Measurements from ENCODE around the gene SURF2. TPM values are rescaled to one million over a fixed set of nuclear protein-coding genes. Genes with fewer than 3 reads are reported as not detected.

The SURF2 gene
- polyA plus RNA-seq, 1 of the 3 experiments (the other 2 are of a cell fraction): 46.8 TPM

DNA sequence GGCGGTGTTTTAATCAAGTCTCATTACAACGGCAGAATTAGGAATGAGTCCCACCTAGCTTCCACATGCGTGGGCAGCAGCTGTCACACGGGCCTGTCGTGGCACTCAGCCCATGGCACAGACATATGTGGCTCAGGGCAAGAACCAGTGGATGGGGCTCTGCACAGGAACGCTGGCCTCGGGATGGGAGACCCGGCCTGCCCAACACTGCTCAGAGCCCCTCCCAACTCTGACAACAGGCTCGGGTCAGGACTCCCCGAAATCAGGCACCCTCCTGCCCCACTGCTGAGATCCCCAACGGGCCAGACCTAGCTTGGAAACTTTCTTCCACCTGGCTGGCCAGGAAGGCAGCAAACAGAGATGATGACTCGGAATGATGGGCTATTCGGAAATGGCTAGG lies 15.4 kb upstream of the SURF2 start (continued):
- TF ChIP-seq, protein P1, sequence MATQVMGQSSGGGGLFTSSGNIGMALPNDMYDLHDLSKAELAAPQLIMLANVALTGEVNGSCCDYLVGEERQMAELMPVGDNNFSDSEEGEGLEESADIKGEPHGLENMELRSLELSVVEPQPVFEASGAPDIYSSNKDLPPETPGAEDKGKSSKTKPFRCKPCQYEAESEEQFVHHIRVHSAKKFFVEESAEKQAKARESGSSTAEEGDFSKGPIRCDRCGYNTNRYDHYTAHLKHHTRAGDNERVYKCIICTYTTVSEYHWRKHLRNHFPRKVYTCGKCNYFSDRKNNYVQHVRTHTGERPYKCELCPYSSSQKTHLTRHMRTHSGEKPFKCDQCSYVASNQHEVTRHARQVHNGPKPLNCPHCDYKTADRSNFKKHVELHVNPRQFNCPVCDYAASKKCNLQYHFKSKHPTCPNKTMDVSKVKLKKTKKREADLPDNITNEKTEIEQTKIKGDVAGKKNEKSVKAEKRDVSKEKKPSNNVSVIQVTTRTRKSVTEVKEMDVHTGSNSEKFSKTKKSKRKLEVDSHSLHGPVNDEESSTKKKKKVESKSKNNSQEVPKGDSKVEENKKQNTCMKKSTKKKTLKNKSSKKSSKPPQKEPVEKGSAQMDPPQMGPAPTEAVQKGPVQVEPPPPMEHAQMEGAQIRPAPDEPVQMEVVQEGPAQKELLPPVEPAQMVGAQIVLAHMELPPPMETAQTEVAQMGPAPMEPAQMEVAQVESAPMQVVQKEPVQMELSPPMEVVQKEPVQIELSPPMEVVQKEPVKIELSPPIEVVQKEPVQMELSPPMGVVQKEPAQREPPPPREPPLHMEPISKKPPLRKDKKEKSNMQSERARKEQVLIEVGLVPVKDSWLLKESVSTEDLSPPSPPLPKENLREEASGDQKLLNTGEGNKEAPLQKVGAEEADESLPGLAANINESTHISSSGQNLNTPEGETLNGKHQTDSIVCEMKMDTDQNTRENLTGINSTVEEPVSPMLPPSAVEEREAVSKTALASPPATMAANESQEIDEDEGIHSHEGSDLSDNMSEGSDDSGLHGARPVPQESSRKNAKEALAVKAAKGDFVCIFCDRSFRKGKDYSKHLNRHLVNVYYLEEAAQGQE (IDR thresholded peaks at IDR 0.05; ENCODE audit: low read depth, low read length): no peak
- TF ChIP-seq TEAD4 (IDR thresholded peaks at IDR 0.05; ENCODE audit: borderline replicate concordance, insufficient read depth) (no peak), GABPA (IDR thresholded peaks at IDR 0.05; ENCODE audit: low read depth) (no peak)

DNA sequence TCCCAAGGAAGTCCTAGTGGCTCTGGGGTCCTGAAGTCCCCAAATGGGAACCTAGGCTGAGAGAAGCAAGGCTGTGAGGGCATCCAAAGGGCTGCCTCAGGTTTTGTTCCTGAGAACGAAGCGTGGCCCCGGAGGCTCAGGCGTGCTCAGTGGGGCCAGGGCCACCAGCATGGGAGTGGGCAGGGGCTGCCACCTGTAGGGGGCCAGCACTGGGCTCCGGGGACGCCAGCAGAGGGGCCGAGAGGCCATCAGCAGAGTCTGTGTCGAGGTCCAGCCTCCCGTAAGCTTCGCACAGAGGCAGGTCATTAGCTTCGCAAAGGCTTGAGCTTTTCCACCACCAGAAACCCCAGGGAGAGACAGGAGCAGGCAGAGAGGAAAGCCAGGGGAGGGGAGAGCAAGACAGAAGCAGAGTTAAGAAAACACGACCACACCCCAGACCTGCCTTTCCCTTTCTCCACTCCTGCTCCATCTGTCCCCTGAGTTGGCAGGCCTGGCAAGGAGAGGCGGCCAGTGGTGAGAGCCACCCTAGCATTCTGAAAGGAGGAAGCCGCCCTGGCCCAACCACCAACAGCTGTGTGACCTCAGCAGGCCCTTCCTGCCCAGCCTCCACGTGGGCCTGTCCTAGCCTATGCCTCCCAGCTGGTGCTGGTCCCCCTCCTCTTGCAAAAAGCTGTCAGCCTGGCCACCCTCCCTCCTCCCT lies 14.8 kb upstream of the SURF2 start:
- Histone ChIP-seq H3K9me3 (no peaks in the 10 kb centered on the region), H3K4me1 (ENCODE audit: control insufficient read depth in 1 of 2, insufficient read depth in 2 of 2, low read depth in 1 of 2, low read length in 1 of 2) (peaks cover 0 to 9% of the 10 kb centered on the region in 2 experiments; a peak in 1 of 4 replicates), H2AFZ (ENCODE audit: low read depth) (no peak overlapping the region), H3K9me2 (no peaks in the 10 kb centered on the region), H3K36me3 (replicated peaks in 1 of 2; ENCODE audit: control insufficient read depth in 1 of 2, insufficient read depth in 2 of 2, low read length in 1 of 2) (peaks cover 20 to 68% of the 10 kb centered on the region in 2 experiments), H3K79me2 (ENCODE audit: insufficient read depth) (peaks cover 13% of the 10 kb centered on the region), H3K9ac (no peak overlapping the region), H4K20me1 (ENCODE audit: insufficient read depth) (peaks cover 7% of the 10 kb centered on the region; the same call in 1 of the 2 replicates), H3K4me2 (no peak overlapping the region), H3K27me3 (ENCODE audit: insufficient read depth) (no peaks in the 10 kb centered on the region), H3K27ac (ENCODE audit: low read depth in 2 of 2, low read length in 1 of 2) (no peak overlapping the region), H3K4me3 (ENCODE audit: low read depth in 2 of 2, low read length in 1 of 2) (no peak overlapping the region), H3F3A (replicated peaks; ENCODE audit: insufficient read depth) (peaks cover 6% of the 10 kb centered on the region)
- ChIA-PET POLR2A (no interaction called here), CTCF (interaction anchor here (0.6 to 2.6 kb wide), 6 partner anchors 10 to 161 kb away, joined by 3 to 13 read pairs (median 4); no protein-coding TSS in a partner anchor)
- no peak for DNase-seq
- WGBS (ENCODE audit: low lambda C conversion rate): 93% methylated on average over 9 of the region's 15 CpGs
- TF ChIP-seq POLR2AphosphoS5 (IDR thresholded peaks at IDR 0.05; ENCODE audit: low read depth, low read length) (no peak), RFX5 (IDR thresholded peaks at IDR 0.05; ENCODE audit: low read length) (no peak), CHD2 (IDR thresholded peaks at IDR 0.05; ENCODE audit: low read length, partially characterized antibody) (no peak), MXI1 (IDR thresholded peaks at IDR 0.05; ENCODE audit: low read depth, low read length) (no peak), FOSL2 (IDR thresholded peaks at IDR 0.05; ENCODE audit: borderline replicate concordance, low read depth) (no peak), RAD21 (IDR thresholded peaks at IDR 0.05; ENCODE audit: low read length) (no peak), YY1 (IDR thresholded peaks at IDR 0.05; ENCODE audit: low read depth) (no peak), FOXJ3 (CRISPR knock-in tag; IDR thresholded peaks at IDR 0.05) (no peak), TAF1 (IDR thresholded peaks at IDR 0.05; ENCODE audit: borderline replicate concordance, low read depth, low read length) (no peak), RXRA (IDR thresholded peaks at IDR 0.05; ENCODE audit: borderline replicate concordance, low read depth) (no peak)
- TF ChIP-seq, protein P2, sequence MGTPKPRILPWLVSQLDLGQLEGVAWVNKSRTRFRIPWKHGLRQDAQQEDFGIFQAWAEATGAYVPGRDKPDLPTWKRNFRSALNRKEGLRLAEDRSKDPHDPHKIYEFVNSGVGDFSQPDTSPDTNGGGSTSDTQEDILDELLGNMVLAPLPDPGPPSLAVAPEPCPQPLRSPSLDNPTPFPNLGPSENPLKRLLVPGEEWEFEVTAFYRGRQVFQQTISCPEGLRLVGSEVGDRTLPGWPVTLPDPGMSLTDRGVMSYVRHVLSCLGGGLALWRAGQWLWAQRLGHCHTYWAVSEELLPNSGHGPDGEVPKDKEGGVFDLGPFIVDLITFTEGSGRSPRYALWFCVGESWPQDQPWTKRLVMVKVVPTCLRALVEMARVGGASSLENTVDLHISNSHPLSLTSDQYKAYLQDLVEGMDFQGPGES (IDR thresholded peaks at IDR 0.05; ENCODE audit: low read depth, low read length): no peak
- TF ChIP-seq, protein P3, sequence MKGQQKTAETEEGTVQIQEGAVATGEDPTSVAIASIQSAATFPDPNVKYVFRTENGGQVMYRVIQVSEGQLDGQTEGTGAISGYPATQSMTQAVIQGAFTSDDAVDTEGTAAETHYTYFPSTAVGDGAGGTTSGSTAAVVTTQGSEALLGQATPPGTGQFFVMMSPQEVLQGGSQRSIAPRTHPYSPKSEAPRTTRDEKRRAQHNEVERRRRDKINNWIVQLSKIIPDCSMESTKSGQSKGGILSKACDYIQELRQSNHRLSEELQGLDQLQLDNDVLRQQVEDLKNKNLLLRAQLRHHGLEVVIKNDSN (IDR thresholded peaks at IDR 0.05; ENCODE audit: borderline replicate concordance, low read depth): no peak
- TF ChIP-seq, protein P4, sequence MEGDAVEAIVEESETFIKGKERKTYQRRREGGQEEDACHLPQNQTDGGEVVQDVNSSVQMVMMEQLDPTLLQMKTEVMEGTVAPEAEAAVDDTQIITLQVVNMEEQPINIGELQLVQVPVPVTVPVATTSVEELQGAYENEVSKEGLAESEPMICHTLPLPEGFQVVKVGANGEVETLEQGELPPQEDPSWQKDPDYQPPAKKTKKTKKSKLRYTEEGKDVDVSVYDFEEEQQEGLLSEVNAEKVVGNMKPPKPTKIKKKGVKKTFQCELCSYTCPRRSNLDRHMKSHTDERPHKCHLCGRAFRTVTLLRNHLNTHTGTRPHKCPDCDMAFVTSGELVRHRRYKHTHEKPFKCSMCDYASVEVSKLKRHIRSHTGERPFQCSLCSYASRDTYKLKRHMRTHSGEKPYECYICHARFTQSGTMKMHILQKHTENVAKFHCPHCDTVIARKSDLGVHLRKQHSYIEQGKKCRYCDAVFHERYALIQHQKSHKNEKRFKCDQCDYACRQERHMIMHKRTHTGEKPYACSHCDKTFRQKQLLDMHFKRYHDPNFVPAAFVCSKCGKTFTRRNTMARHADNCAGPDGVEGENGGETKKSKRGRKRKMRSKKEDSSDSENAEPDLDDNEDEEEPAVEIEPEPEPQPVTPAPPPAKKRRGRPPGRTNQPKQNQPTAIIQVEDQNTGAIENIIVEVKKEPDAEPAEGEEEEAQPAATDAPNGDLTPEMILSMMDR (IDR thresholded peaks at IDR 0.05): no peak
- TF ChIP-seq, protein P5, sequence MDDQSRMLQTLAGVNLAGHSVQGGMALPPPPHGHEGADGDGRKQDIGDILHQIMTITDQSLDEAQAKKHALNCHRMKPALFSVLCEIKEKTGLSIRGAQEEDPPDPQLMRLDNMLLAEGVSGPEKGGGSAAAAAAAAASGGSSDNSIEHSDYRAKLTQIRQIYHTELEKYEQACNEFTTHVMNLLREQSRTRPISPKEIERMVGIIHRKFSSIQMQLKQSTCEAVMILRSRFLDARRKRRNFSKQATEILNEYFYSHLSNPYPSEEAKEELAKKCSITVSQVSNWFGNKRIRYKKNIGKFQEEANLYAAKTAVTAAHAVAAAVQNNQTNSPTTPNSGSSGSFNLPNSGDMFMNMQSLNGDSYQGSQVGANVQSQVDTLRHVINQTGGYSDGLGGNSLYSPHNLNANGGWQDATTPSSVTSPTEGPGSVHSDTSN (IDR thresholded peaks at IDR 0.05): no peak
- TF ChIP-seq, protein P1 (IDR thresholded peaks at IDR 0.05; ENCODE audit: low read depth, low read length): no peak
